Muscle of back (tissue), 11 donors: ENCODE measurements around the gene RILPL2. TPM values are rescaled to one million over a fixed set of nuclear protein-coding genes. Genes with fewer than 3 reads are reported as not detected.
A peak's percentile ranks its signal among the peaks of the same experiment; 100 is the strongest.
"Not testable (repeated sequence)": the region's sequence is repeated elsewhere in the genome, so short reads cannot be mapped to it uniquely, and the experiment has no call there.

Experiments
- DNase-seq, 3 donors: peaks; one replicate each; pipeline versions ENCODE4 v3.0.0 to v3.0.0-alpha.2; 2013
- polyA plus RNA-seq, 10 donors: library from polyadenylated mRNA; unstranded; fragments of 120-200 nt; gene quantifications; one replicate each; pipeline ENCODE4 v1.2.1, GENCODE V29; 2013; ENCODE audit not compliant: insufficient read length in 10 of 10

The RILPL2 gene
- polyA plus RNA-seq, 10 donors = 1.1 to 2.1 (median 1.5) TPM

DNA sequence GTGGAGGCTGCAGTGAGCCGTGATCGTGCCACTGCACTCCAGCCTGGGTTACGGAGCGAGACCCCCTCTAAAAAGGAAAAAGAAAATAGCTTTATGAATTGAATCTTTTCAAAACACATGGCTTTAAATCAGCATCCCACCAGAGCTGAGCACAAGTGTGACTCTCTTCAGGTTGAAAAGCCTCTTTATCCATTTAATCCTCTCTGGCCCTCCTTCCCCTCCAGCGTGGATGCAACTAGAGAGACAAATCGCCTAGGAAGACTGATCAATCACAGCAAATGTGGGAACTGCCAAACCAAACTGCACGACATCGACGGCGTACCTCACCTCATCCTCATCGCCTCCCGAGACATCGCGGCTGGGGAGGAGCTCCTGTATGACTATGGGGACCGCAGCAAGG, 29.2 kb downstream of the RILPL2 start:
- DNase-seq = not testable (repeated sequence)

DNA sequence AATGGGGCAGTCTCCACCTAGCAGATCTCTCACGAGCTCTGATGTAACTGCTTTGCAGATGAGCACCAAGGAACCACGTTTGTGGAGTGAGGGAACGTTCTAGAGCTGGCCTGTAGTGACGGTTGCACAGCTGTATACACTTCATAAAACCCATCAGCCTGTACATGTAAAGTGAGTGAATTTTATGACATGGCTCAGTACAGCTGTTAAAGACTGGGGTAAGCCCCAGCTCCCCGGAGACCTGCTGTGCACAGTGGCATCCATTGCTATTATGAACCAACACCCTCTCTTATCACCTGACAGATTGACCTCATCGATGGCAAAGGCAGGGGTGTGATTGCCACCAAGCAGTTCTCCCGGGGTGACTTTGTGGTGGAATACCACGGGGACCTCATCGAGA, 31.9 kb downstream of the RILPL2 start:
- no peak for DNase-seq

GRCh38 chr12:123401753-123402683, 34.5 kb downstream of the RILPL2 start:
- no peak for DNase-seq

DNA sequence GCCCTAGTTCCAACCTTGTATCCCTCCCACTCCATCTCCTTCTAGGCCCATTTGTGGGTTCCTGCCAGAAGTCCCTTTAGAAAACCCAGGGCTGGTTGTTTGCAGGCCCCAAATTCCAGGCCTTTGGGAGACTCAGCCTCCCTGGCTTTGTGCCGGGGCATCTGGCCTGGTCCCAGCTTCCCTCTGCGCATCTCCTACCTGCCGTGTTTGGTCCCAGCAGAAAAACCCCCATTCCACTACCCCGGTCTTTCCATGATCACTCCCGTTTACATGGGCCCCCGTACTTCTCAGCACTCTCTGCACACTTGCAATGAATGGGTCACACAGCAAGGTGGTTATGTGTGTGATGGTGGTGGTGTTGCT, 37.2 kb downstream of the RILPL2 start:
- no peak for DNase-seq

GRCh38 chr12:123398550-123399254, 37.8 kb downstream of the RILPL2 start:
- DNase-seq = peak in 2 of 3 donors; percentile 19 to 55

GRCh38 chr12:123398177-123398549, 38.3 kb downstream of the RILPL2 start:
- no peak for DNase-seq

GRCh38 chr12:123397400-123397799, 39.1 kb downstream of the RILPL2 start:
- no peak for DNase-seq

GRCh38 chr12:123396954-123397353, 39.5 kb downstream of the RILPL2 start:
- DNase-seq = no peak

DNA sequence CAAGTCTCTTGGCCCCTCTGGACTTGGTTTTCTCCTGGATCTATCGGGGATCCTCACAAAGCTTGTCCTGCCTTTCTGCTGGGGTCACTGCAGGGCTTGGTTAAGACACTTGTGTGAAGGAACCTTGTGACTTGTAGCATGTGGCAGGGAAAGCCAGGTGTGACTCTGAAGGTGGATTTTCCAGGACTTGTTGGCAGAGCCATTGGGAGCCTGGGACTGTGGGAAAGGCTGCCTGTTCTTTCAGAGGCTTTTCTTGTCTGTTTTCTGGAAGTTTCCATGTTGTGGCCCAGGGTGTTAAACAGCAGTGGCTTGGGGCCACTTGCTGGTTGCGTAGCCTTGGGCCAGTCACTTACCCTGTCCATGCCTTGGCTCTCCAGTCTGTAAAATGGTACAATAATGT, 39.9 kb downstream of the RILPL2 start:
- DNase-seq = no peak

DNA sequence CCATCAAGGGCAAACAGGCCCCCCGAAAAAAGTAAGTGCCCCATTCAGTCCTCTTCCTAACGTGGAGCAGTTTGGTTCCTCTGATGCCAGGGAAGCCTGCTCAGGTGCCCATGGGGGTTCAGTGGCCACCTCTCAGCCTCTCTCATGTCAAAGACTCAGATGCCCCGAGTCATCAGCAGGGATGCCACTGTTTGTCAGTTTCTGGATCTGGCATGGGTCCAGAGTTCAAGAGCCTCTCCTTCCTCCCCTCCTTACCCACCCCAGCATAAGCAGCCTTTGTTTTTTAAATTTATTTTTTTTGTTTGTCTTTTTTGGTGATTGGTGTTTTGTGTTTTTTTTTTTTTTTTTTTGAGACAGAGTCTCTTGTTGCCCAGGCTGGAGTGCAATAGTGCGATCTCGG, 41.2 kb downstream of the RILPL2 start:
- DNase-seq = no peak

GRCh38 chr12:123393747-123394146, 42.7 kb downstream of the RILPL2 start:
- no peak for DNase-seq

DNA sequence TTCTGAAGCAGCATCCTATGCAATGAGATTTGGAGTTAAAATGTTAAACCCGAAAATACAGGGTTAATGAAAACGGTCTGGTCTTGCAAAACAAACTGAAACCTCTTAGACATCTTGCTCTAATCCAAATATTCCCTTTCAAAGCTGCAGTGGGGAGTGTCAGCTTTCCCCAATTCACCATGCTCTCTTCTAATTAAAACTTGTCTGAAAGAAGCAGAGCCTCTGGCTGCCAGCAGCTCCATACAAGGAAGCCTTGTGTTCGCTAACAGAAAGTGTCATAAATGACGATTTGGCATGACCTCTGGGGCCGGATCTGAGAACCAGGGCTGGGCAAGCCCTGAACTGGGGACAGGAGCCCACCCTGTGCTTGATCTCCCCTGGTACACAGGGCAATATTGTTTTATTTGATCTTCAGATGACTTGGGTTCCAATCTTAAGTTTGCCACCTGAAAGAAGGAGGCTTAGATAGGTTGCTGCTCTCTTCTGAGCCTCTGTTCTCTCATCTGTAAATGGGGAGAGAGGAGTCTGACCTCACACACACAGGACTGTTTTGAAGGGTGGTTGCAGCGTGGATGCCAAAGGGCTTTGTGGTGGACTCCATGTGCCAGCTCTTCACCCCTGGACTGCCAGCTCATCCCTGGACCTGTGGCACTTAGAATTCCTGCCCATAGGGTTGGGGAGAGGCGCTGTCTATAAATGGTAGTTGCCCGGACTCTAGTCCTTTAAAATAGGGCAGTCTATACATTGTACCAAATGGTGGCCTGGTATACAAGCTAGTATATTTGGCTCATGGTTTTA, 44.7 kb downstream of the RILPL2 start:
- DNase-seq = no peak

DNA sequence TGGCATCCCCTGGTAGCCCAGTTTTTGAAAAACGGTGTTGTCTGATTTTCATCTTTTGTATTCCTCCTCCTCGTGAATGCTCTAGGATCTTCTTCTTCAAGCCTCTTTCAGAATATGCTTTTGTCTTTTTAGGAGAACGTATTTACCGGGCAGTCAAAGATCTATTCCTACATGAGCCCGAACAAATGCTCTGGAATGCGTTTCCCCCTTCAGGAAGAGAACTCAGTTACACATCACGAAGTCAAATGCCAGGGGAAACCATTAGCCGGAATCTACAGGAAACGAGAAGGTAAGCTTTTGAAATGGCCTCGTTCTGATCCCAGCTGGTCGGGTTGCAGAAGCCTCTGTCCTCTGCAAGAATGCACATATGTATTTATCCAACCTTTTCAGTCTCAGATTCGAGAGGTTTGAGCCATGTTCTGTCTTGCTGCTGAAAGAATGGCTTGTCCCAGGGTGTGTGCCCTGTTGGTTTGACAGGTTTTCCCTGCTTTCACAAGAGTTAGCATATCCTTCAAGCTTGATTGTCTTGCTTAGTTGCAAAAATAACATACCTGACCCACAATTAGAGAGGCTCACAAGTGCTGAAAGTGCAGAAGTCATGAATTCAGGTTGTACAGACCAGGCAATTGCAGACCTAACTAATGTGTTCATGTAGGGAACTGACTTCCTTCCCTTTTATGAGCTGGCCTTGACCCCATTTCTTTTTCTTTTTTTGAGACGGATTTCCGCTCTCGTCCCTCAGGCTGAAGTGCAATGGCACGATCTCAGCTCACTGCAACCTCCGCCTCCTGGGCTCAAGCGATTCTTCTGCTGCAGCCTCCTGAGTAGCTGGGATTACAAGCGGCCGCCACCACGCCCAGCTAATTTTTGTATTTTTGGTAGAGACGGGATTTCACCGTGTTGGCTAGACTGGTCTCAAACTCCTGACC, 45.7 kb downstream of the RILPL2 start:
- no peak for DNase-seq

DNA sequence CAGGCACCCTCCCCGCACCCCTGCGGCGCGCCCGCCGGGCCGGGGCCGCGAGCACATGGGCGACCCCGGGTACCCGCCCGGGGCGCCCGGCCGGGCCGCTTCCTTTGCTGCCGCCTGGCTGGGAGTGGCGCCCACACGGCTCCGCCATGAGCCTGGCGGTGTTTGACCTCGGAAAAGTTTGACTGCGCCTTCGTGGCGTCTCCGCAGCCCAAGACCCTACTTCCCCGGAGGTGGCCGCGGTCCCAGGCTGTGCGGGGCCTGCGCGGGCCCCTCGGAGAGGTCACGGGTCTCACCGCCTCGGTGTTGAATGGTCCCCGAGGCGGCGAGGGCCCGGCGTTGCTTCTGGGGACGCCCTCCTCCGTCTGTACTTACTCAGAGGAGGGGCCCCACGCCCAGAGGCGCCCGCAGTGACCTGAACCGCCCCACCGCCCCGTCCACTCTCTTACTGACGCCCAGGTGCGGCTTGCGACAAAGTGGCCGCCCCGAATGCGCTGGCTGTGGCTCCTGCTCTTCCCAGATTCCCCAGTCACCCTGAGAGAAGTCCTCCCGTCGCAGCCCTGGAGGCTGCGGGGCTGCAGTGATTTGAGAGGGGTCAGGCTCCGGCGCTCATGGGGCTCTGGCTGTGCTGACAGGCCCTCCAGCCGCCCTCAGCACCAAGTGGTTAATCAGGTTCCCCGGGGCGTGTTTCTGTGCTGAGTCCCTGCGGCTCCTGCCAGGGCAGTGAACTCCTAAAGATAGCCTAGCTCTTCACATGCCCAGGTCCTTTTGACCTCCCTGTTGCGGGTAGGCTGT, 46.7 kb downstream of the RILPL2 start:
- peak in 2 of 3 donors; percentile 23 to 61 for DNase-seq

GRCh38 chr12:123388951-123389559, 47.4 kb downstream of the RILPL2 start:
- DNase-seq = no peak

DNA sequence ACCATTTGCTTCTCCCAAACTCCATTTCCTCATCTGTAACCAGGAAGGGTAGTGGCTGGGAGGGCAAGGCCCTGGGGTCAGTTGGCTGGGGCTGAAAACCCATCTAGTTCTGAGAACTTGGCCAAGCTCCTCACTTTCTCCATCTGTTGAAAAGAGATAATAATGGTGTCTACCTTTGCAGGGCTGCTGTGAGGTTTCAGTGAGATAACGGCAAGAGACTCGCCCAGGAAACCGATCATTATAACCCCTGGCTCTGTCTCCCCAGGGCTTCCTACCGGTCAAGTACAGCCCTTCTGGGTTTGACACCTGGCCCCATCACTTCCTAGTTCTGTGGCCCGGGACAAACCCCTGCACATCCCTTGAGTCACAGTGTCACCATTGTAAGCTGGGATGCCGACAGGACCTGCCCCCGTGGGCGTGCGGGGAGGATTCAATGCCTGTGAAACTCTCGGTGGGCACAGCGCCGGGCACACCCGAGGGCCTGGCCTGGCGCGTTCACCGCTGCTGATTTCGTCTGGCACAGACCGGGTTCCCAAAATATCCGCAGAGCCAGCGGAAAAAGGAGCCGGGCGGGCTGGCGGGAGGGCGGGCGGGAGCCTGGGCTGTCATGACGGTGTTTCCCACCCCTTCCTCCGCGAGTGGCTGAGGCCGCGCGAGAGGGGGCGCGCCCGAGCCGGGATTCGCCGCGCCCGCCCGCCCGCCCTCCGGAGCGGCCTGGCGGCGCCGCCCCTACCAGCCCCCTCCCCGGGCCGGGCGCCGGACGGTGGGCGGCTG, 48.1 kb downstream of the RILPL2 start:
- DNase-seq = peak; percentile 78 to 91 (median 83)

DNA sequence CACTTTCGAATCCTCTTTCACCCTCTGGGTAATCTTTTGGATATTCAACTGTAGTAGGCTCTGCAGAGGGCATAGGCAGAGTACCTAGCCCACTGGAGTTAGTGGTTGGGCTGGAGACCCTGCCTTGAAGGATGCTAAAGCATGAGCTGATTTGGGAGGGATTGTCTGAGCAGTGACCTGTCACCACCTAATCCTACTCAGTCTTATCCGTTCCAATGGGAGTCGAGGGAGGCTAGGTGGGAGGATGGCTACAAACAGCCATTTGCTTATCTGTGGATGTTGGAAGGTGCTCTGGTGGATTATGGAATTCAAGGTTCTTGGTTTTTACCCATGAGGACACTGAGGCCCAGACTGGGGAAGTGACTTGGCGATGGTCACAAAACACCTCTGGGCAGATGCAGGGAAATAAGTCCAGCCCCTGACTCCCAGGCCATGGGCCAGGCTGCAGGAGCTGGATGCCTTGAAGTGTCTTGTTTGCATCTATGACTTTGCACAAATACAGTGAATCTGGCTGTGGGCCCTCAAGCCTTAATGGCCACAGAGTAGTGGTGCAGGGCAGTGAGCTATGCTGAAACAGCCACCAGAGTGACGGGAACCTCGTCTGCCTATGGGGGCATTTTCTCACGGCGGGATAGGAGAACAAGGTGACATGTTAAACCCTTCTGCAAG, 48.8 kb downstream of the RILPL2 start:
- DNase-seq = no peak

DNA sequence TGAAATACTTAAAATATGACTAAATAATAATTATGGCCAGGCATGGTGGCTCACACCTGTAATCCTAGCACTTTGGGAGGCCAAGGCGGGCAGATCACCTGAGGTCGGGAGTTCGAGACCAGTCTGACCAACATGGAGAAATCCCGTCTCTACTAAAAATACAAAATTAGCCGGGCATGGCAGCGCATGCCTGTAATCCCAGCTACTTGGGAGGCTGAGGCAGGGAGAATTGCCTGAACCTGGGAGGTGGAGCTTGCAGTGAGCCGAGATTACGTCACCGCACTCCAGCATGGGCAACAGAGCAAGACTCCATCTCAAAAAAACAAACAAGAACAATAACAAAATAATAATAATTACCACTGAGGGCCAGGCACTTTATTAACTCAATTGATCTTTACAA, 50.9 kb downstream of the RILPL2 start:
- not testable (repeated sequence) for DNase-seq

DNA sequence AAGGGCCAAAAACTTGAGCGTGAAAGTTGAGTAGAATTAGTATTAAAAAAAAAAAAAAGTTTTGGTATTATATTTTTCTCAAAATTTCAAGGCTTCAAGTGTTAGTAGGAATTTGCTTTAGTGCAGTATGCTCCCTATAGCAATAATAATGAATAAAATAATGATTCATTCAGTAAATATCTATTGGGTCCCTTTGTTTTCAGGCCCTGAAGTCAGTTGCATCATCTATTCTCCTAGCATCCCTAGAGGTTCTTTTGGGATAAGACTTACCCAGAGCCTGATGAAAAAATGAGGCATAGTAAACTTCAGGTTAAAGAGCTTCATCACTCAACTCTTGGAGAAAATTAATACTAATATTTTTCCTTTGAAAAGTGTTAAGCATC, 51.5 kb downstream of the RILPL2 start:
- no peak for DNase-seq
